PFSK-1 (cell line): ENCODE results near the gene GLB1L3.

ENCODE experiments used
- FOXP2 ChIP-seq: optimal IDR thresholded peaks from 2 replicates; pipeline ENCODE3; 2011; ENCODE audit warnings: borderline replicate concordance, control low read depth, inconsistent platforms; ENCODE audit not compliant: insufficient read depth; ENCODE audit errors: extremely low read length, extremely low read depth
- POLR2AphosphoS5 ChIP-seq: IDR thresholded peaks from 2 replicates; pipeline ENCODE4 v1.6.1; 2012; ENCODE audit warnings: low read depth, mild to moderate bottlenecking, control low read depth, low read length, moderate library complexity
- SIN3A ChIP-seq: IDR thresholded peaks from 2 replicates; pipeline ENCODE4 v1.6.1; 2012; ENCODE audit warnings: mild to moderate bottlenecking, low read length, moderate library complexity, borderline replicate concordance; ENCODE audit not compliant: insufficient read depth
- TAF1 ChIP-seq: IDR thresholded peaks from 2 replicates; pipeline ENCODE4 v1.6.1; 2012; ENCODE audit warnings: low read length, control low read depth, borderline replicate concordance; ENCODE audit not compliant: insufficient read depth
- TF ChIP-seq, protein P1 (sequence below), 2 experiments: IDR thresholded peaks; 2 replicates each; pipeline versions ENCODE4 v1.6.1 to v1.8.0; 2011 to 2012; ENCODE audit warnings: low read depth in 2 of 2, low read length in 2 of 2, control low read depth in 1 of 2, inconsistent platforms in 1 of 2, mild to moderate bottlenecking in 1 of 2, moderate library complexity in 1 of 2; ENCODE audit not compliant: insufficient read depth in 1 of 2

GLB1L3 gene

DNA sequence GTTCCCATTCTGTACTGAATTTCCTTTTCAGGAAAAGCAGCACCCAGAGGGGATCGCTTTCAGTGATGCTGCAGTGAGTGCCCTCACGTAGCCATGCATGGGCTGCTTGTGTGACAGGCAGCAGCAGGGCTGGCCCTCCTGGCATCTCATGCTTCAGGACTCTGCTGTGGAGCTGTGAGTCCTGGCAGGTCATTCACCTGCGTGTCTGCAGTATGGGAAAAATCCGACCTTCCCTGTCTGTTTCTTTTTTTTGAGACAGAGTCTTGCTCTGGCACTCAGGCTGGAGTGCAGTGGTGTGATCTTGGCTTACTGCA lies 69.0 kb downstream of the GLB1L3 start:
- TF ChIP-seq POLR2AphosphoS5, result no peak
- no peak for TF ChIP-seq SIN3A
- TF ChIP-seq, protein P1, sequence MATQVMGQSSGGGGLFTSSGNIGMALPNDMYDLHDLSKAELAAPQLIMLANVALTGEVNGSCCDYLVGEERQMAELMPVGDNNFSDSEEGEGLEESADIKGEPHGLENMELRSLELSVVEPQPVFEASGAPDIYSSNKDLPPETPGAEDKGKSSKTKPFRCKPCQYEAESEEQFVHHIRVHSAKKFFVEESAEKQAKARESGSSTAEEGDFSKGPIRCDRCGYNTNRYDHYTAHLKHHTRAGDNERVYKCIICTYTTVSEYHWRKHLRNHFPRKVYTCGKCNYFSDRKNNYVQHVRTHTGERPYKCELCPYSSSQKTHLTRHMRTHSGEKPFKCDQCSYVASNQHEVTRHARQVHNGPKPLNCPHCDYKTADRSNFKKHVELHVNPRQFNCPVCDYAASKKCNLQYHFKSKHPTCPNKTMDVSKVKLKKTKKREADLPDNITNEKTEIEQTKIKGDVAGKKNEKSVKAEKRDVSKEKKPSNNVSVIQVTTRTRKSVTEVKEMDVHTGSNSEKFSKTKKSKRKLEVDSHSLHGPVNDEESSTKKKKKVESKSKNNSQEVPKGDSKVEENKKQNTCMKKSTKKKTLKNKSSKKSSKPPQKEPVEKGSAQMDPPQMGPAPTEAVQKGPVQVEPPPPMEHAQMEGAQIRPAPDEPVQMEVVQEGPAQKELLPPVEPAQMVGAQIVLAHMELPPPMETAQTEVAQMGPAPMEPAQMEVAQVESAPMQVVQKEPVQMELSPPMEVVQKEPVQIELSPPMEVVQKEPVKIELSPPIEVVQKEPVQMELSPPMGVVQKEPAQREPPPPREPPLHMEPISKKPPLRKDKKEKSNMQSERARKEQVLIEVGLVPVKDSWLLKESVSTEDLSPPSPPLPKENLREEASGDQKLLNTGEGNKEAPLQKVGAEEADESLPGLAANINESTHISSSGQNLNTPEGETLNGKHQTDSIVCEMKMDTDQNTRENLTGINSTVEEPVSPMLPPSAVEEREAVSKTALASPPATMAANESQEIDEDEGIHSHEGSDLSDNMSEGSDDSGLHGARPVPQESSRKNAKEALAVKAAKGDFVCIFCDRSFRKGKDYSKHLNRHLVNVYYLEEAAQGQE (IDR thresholded peaks at IDR 0.05; ENCODE audit: insufficient read depth in 1 of 2, low read depth in 2 of 2, low read length in 2 of 2), result no peak
- no peak for TF ChIP-seq TAF1
- TF ChIP-seq FOXP2, result no peak

DNA sequence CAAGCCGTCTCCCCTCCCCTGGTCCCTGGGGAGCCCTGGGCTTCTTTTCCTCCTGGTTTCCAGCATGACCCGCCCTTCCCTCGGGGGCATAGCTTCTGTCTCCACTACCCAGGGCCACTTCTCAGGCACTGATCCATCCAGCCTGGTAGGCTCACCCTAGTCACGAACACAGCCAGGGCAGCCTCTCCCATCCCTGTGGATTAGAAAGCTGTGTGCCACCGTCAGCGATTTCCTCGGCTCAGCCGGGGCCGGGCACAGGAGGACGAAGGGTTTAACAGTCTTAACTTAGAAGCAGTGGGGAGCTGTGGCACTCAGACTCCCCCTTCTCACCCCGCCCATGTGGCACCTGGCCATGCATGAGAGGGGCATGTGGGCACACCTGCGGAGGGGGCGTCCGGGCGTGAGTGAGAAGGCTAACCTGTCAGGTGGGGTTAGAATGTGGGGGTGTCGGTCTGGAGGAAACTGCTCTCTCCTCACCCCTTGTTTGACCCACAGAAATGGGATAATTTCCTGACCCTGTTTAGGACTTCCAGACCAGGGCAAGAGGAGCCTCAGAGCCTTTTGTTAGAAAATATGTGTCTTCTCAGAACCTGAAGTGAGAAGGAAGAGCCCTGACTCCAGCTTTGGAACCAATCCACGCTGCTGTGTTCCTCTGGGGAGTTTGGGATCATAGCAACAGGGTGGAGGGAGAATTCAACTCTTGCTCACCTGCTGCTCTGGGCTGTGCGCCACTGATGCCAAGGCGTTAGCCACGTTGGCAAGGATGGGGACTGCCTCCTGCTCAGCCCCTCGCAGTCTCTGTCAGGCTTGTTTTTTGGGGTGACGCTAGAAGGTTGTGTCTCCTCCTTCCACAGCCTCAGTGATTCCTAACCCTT lies 70.2 kb downstream of the GLB1L3 start:
- no peak for TF ChIP-seq FOXP2
- TF ChIP-seq, protein P1 (IDR thresholded peaks at IDR 0.05; ENCODE audit: insufficient read depth in 1 of 2, low read depth in 2 of 2, low read length in 2 of 2), result no peak
- TF ChIP-seq SIN3A, result no peak
- no peak for TF ChIP-seq POLR2AphosphoS5
- TF ChIP-seq TAF1, result no peak

DNA sequence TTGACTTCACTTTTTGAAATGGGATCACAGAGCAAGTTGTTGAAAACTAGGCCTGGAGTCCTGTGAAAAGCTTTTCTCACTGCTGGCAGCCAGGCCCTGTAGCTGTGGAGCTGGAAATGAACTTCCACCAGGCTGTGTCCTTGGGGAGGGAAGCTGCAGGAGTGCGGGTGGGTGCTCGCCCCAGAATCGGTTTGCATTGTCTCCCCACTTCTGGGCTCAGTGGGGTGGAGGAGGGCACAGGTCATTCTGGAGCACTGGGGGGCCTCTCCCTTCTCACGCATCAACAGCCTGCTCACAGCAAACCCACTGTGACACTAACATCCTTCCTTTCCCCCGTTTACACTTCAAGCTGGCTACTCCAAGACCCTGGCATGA lies 70.8 kb downstream of the GLB1L3 start:
- TF ChIP-seq TAF1, result no peak
- TF ChIP-seq SIN3A, result no peak
- no peak for TF ChIP-seq FOXP2
- TF ChIP-seq POLR2AphosphoS5, result no peak
- TF ChIP-seq, protein P1 (IDR thresholded peaks at IDR 0.05; ENCODE audit: insufficient read depth in 1 of 2, low read depth in 2 of 2, low read length in 2 of 2), result no peak

DNA sequence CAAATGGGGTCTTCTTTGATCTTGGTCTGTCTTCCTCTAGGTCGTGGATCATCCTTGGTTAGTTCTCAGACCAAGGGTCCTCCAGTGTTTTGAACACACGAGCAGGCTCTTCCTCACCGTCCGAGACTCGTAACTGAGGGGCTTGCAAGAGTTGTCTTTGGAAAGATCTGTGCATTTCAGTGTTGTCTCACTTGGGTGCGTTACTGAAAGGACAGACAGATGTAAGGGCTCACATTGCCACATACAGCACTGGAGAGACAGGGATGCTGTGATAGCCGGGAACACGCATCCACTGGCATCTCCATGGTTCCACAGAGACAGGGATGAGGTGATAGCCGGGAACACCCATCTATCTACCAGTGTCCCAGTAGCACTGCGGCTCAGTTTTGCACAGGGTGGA lies 71.3 kb downstream of the GLB1L3 start:
- no peak for TF ChIP-seq POLR2AphosphoS5
- TF ChIP-seq SIN3A, result no peak
- TF ChIP-seq, protein P1 (IDR thresholded peaks at IDR 0.05; ENCODE audit: insufficient read depth in 1 of 2, low read depth in 2 of 2, low read length in 2 of 2), result no peak
- TF ChIP-seq TAF1, result no peak
- no peak for TF ChIP-seq FOXP2
